Brain pericyte (primary cell): ENCODE results near the gene CTDSP2.
"Not testable (repeated sequence)": the region's sequence is repeated elsewhere in the genome, so short reads cannot be mapped to it uniquely, and the experiment has no call there.

ENCODE experiments used
- DNase-seq: peaks from one replicate; pipeline ENCODE4 v3.0.0-alpha.2; 2012; ENCODE audit warnings: low read depth, low spot score

The CTDSP2 gene

DNA sequence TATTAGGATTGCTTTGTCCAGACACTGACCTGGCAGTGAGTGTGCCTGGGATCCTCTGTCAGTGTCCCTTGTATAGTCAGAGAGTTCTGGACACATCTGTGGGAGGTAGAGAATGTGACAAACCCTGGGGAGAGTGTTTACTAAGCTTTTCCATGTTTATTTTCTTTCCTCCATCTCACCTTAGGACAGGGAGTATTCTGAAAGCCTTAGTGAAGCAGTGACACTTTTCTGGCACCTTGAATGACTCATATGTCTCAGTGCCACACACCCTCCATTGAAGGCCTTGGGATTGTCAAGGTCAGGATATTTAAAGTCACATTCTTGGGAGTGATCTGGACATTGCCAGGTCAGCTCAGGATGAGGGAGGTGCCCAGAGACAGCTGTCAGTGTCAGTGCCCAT lies 34.9 kb upstream of the CTDSP2 start:
- no peak for DNase-seq

DNA sequence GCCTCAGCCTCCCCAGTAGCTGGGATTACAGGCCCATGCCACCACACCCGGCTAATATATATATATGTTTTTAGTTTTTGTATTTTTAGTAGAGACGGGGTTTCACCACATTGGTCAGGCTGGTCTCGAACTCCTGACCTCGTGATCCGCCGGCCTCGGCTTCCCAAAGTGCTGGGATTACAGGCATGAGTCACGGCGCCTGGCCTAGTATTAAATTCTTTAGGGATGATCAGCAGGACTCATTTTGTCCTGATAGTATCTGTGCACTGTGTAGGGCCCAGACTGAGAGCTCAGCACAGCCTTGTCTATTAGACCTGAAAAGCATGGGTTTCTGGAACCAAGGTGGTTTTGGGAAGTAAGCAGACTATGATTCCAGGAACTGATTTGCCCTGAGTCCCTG lies 34.5 kb upstream of the CTDSP2 start:
- not testable (repeated sequence) for DNase-seq

DNA sequence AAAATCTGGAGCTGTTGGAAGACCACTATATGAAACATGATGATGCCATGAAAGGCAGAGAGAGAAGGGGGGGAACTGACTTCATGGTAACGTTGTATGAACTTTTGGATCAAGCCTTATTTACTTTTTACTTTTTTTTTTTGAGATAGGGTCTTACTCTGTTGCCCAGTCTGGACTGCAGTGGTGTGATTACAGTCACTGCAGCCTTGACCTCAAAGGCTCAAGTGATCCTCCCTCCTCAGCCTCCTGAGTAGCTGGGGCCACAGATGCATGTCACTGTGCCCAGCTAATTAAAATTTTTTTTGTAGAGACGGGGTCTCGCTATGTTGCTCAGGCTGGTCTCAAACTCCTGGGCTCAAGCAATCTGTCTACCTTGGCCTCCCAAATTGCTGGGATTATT lies 31.3 kb upstream of the CTDSP2 start:
- DNase-seq, result no peak

DNA sequence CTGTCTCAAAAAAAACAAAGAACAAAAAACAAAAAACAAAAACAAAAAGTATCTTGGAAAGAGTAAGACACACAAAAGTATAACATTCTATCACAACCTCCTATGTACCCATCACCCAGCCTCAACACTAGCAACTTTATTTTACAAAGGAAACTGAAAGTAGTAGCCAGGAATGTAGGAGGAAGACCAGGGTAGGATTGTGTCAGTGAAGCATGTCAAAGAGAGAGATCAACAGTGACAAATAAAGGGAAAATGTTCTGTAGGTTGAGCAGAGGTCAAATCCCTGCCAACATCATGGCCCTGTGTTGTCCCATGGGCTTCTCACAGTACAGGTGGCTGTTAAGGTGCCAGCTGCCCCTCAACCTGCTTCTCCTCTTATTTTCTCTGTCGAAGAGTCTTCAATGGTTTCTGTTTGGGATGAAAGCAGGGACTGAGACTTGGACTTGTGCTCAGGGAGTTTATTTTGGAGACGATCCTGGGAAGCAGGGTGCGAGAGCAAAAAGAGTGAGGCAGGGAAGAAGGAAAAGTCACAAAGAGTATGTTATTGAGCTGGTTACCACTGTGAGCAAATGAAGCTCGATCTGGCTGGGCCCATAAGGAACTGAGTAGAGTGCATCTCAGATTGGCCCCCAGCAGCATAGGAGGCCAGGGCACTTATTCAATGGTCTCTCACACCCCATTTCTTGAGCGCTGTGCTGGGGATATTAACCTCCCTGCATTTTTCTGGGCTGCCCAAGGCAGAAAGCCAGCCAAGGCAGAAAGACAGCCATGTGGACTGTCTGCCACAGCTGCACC lies 29.4 kb upstream of the CTDSP2 start:
- no peak for DNase-seq

DNA sequence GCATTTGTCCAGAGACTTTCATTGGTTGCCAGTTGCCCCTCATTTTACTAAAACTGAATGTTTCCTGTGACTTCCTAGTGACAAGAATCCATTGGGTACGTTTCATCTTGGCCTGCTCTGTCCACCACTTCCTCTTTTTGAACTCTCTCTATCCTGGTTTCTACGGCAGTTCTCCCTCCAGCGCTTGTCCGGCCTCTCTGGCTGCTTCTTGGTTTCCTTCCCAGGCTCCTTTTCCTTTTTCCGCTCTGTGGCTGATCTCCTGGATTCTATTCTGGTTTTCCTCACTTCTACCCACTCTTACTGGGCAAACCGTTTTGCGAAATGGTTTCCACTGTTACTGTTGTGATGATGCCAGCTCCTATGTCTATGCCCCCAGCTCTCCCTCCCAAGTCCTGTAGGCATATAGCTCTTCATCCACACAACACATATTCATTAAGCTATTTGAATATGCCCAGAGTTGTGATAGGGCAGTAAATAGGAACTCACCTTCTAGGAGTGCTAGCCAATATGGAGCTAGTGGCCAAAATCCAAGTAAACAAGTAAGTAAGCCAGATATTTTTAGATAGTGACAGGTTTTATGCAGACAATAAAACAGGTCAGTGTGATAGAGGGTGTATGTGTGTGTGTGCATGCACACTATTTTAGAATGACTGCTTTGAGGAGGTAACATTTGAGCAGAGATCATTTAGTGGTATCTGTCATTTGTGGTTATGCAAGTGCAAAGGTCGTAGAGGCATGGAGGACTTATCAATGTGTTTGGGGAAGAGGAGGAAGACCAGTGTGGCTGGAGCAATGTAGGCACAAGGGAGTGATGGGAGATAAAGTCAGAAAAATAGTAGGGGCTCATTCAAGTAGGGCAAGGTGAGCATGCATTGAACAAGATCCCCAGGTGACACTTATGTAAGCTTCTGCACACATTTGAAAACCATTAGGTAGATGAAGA lies 27.9 kb upstream of the CTDSP2 start:
- no peak for DNase-seq

- DNase-seq, result no peak
Observed at GRCh38 chr12:57872362-57872761, 25.8 kb upstream of the CTDSP2 start.

GRCh38 chr12:57869927-57870318 lies 23.4 kb upstream of the CTDSP2 start:
- DNase-seq, result no peak

- no peak for DNase-seq
Observed at GRCh38 chr12:57869298-57869926, 22.9 kb upstream of the CTDSP2 start.

DNA sequence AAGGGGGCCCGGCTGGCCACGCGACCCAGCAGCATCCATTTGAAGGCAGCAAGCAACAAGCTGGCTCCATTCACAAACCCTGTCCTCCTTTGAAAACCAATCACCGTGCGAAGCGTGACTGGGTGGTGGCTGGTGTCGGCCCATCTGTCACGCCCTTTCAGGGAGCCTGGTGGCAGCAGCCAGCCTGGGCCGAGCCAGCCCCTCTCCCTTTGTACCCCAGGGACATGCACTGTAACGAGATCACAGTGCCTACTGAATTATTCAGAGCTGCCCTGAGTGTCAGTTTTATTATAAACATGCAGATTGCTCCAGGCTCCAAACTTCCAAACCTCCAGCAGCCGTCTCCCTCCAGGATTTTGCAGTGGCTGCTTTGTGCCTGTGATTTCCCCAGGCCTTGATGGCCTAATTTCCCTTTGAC lies 22.3 kb upstream of the CTDSP2 start:
- DNase-seq, result no peak

DNA sequence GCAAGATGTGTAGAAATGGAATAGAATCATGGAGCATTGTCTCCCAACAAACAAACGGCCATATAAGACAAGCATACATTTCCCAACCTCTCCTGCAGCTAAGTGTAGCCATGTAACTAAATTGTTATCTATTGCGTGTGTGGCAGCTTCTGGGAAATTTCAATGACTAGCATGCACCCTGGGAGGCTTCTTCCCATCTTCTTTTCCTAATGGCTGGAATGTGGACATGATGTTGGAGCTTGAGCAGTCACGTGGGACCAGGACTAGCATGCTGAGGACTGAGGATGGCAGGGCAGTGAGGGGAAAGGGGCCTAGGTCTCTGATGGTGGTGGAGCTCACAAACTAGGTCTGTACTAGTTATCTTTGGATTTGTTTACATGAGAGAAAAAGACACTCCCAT lies 21.7 kb upstream of the CTDSP2 start:
- DNase-seq, result no peak

GRCh38 chr12:57866308-57867019 lies 19.9 kb upstream of the CTDSP2 start:
- DNase-seq, result no peak

DNA sequence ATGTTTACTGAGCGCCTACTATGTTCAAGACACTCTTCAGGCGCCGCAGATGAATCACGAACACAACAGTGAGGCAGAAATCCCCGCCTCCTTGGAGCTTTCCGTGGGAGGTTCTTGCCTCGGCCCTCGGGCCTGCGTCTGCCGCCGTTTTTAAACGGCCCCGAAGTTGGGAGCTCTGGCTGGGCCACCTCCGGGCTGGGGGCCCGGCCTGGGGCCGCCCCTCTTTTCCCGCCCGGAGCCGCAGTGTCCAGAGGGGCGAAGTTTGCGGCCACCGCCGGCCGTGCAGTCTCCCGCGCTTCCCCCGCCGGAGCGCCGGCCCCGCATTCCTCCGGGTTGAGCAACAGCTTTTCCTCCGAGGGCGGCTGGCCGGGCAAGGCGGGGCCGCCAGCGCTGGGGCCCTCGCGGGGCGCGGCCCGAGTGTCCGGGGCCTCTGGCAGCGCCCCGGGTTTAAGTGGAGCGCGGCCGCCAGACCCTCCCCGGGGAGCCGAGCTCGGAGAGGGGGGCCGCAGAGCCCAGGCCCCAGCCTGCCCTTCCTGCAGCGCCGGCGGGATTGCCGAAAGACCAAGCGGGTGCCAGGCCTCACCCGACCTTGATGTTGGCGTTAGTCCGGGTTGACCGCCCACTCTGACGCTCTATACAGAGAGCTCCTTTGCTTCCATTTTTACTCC lies 18.7 kb upstream of the CTDSP2 start:
- no peak for DNase-seq

GRCh38 chr12:57864442-57865083 lies 18.0 kb upstream of the CTDSP2 start:
- no peak for DNase-seq

GRCh38 chr12:57863676-57864075 lies 17.1 kb upstream of the CTDSP2 start:
- DNase-seq, result no peak

GRCh38 chr12:57861967-57862366 lies 15.4 kb upstream of the CTDSP2 start:
- DNase-seq, result no peak

DNA sequence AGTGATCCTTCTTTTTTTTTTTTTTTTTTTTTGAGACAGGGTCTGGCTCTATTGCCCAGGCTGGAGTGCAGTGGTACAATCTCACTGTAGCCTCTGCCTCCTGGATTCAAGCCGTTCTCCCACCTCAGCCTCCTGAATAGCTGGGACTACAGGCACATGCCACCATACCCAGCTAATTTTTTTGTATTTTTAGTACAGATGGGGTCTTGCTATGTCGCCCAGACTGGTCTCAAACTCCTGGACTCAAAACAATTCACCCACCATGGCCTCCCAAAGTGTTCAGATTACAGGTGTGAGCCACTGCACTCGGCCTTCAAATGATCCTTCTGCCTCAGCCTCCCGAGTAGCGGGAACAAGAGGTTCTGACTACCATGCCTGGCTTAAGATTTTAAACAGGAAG lies 14.4 kb upstream of the CTDSP2 start:
- not testable (repeated sequence) for DNase-seq

DNA sequence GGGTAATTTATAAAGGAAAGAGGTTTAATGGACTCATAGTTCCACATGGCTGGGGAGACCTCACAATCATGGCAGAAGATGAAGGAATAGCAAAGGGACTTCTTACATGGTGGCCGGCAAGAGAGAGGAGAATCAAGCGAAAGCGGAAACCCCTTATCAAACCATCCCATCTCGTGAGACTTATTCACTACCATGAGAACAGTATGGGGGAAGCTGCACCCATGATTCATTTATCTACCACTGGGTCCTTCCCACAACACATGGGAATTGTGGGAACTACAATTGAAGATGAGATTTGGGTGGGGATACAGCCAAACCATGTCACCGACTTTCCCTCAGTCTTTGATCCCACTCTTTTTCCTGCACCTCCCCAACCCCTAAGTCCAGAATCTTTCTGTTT lies 12.6 kb upstream of the CTDSP2 start:
- no peak for DNase-seq

GRCh38 chr12:57858123-57858522 lies 11.6 kb upstream of the CTDSP2 start:
- DNase-seq, result not testable (repeated sequence)

GRCh38 chr12:57854965-57855364 lies 8.4 kb upstream of the CTDSP2 start:
- DNase-seq, result no peak

- DNase-seq, result no peak
Observed at GRCh38 chr12:57853864-57854556, 7.5 kb upstream of the CTDSP2 start.
